Dorsolateral prefrontal cortex (tissue), 118 donors: ENCODE results near the gene ATP13A5. TPM values are rescaled to one million over a fixed set of nuclear protein-coding genes. Genes with fewer than 3 reads are reported as not detected.

ENCODE experiments used
- total RNA-seq, 120 experiments: library from RNA; stranded (reverse); gene quantifications; one replicate each; pipeline versions ENCODE4 v1.2.3 to v1.2.4, GENCODE V29; 2022

Gene ATP13A5
- total RNA-seq, 120 experiments from 2014 or later = 0.25 to 5.6 (median 2.0) TPM

Other genes starting within 250 kb of the ATP13A5 start
- 10 to 100 TPM in 43 of 120 experiments, 1 to 10 TPM in 77; 4.2 to 17.9 (median 9.0) TPM for gene PLAAT1, start 137.5 kb downstream of the ATP13A5 start, total RNA-seq
- 100 to 1,000 TPM in 3 of 120 experiments, 10 to 100 TPM in 117; 20.4 to 151 (median 48.2) TPM for gene ATP13A4, start 176.1 kb upstream of the ATP13A5 start, total RNA-seq
- gene OPA1, start 214.5 kb upstream of the ATP13A5 start, total RNA-seq = 100 to 1,000 TPM in 105 of 120 experiments, 10 to 100 TPM in 15; 66.6 to 180 (median 124) TPM